Mononuclear cell (primary cell): ENCODE data around the gene CCIN. TPM values are rescaled to one million over a fixed set of nuclear protein-coding genes. Genes with fewer than 3 reads are reported as not detected.
"Not testable (repeated sequence)": the region's sequence is repeated elsewhere in the genome, so short reads cannot be mapped to it uniquely, and the experiment has no call there.

Experiments used
- H3K27me3 ChIP-seq: 2 replicates; pipeline ENCODE4 v1.6.0; 2011; ENCODE audit warnings: low read length, control low read depth; ENCODE audit not compliant: insufficient read depth
- H3K4me1 ChIP-seq: 2 replicates; pipeline ENCODE4 v1.5.1; 2011; ENCODE audit warnings: mild to moderate bottlenecking, low read length, control low read depth; ENCODE audit not compliant: insufficient read depth
- H3K4me3 ChIP-seq: 2 replicates; pipeline ENCODE4 v1.5.1; 2011; ENCODE audit warnings: mild to moderate bottlenecking, low read length, moderate library complexity
- H3K9me3 ChIP-seq: 2 replicates; pipeline ENCODE4 v1.5.1; 2011; ENCODE audit warnings: low read depth, mild to moderate bottlenecking, control low read depth, low read length
- total RNA-seq: library from RNA; depleted of rRNA; stranded (reverse); fragments of >200 nt; gene quantifications from one replicate; pipeline ENCODE4 v1.2.3, GENCODE V29; 2012

The CCIN gene
- total RNA-seq, 1 donor, result 1.0 TPM

DNA sequence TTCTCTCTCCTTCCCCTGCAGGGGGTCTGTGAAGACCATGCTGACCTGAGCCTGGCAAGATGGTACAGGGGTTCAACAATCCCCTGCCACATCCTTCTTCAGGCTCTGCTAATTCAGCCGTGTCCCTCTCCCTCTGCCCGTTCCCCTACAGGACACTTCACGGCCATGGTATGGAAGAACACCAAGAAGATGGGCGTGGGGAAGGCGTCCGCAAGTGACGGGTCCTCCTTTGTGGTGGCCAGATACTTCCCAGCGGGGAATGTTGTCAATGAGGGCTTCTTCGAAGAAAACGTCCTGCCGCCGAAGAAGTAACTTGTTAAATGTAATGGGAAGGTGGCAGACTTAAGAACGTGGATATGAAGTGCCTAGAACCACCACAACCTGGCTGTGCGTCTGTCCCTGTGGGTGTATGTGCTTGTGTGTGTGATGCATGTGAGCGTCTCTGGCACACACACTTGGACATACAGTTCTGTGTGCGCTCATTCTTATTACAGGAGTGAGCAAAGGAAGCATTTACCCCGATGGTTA is 6.9 kb upstream of the CCIN start:
- Histone ChIP-seq H3K4me3 (no peak overlapping the region), H3K9me3 (no peaks in the 10 kb centered on the region), H3K27me3 (no peaks in the 10 kb centered on the region), H3K4me1 (peaks cover 27% of the 10 kb centered on the region)

DNA sequence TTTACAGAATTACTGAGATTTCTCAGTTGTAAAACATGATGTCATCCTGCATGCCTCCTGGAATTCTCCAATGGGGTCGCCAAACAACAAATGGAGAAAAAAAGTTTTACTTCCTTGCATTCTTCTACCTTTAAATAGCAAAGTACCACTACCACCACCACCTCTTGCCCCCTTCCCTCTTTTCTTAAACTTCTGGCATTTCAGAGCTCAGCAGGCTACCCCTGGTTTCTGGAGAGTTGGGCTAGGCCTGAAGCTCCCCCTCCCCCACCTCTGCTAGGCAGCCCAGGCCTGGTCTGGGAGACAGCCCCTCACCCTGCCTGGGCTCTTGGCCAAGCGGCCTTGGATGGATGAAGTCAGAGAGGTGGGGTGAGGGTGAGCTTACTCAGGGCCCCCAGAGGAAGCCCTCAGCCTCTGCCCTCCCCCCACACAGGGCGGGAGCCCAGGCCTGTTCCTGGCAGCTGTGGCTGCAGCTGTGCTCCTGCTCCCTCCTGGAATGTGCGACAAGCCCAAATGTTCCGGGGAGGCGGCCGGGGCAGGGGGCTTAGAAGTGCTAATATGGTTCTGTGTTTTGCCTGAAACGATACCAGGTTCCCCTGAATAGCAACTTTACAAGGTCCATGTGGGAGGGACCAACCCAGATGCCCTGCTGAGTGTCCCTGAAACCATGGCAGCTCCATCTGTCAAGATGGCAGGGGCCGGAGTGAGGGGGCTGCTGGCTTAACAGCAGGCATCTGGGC is 6.0 kb upstream of the CCIN start:
- H3K4me3 ChIP-seq, result no peak overlapping the region
- no peaks in the 10 kb centered on the region for H3K27me3 ChIP-seq
- peaks cover 21% of the 10 kb centered on the region for H3K4me1 ChIP-seq
- no peaks in the 10 kb centered on the region for H3K9me3 ChIP-seq

DNA sequence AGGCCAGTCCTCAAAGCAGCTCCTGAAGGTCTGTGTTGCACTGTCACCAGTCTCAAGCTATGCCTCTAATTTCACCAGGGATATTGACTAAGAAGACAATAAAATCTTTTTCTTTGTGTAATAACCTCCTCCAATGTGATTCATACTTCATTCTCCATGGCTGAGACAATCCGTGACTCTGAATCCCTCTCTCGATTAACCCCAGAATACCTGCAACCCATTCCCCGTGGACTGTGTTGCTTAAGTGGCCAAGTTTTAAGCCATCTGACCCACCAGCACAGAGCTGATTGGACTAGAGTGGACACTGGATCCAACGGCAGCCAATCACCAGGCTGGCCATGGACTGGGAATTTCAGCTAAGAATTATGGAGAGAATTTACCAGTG is 5.4 kb upstream of the CCIN start:
- no peaks in the 10 kb centered on the region for H3K9me3 ChIP-seq
- peaks cover 15% of the 10 kb centered on the region for H3K4me1 ChIP-seq

DNA sequence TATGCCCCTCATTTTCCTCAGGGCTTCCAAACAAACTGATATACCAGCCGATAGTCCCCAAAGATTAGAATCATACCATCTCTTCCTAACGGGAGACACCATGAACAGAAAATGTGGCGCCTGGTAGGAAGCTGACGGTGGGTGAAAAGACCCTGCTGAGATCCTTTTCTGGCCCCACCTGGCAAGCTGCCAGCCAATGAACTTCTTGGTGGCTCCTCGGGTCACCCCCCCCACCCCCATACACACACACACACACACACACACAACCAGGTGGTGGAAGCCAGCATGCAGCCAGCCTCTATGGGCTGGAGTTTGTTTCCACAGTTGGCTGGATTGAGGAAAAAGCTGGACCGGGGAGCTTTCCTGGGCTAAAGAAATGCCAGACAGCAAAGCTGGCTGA is 4.8 kb upstream of the CCIN start:
- Histone ChIP-seq H3K9me3 (no peaks in the 10 kb centered on the region), H3K4me3 (no peak overlapping the region), H3K4me1 (peaks cover 12% of the 10 kb centered on the region), H3K27me3 (no peaks in the 10 kb centered on the region)

More for the DNA sequence above, 5.4 kb upstream of the CCIN start:
- no peaks in the 10 kb centered on the region for H3K27me3 ChIP-seq
- H3K4me3 ChIP-seq, result no peak overlapping the region

DNA sequence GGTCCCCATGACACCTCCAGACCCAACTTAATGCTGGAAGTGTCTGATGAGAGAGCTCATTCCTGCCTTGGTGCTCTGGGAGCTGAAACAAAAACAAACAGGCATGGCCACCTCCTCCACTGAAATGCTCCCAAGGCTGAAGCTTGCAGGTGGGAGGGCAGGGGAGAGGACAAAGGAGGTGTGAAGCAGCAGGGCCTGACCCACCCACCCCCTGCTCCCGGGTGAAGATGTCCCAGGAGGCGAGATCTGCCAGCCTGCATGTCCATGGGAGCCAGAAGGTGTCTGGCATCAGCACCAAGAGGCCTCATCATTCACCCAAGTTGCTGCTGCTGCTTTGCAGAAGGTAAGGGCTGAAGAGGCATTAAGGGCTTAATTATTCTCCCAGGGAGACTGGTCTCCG is 4.2 kb upstream of the CCIN start:
- H3K4me1 ChIP-seq, result peaks cover 12% of the 10 kb centered on the region

DNA sequence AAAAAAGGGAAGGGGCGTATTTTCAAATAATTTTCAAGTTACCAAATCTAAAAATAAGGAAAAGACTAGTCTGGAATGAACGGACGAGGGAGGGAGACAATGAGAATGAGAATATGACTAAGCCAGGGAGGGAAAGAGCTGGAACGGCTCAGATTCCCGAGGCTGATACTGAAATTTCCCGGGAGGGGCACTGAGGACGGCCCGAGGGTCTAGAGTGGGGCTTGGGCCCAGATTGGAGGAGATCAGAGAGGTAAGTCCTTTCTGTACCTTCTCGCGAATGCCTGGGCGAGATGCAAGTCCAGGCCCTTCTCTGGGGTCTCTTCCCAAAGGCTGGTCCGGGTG is 3.4 kb upstream of the CCIN start:
- peaks cover 12% of the 10 kb centered on the region for H3K4me1 ChIP-seq
- H3K27me3 ChIP-seq, result no peaks in the 10 kb centered on the region
- H3K4me3 ChIP-seq, result no peak overlapping the region
- no peaks in the 10 kb centered on the region for H3K9me3 ChIP-seq

More for the DNA sequence above, 4.2 kb upstream of the CCIN start:
- H3K4me3 ChIP-seq, result no peak overlapping the region
- H3K9me3 ChIP-seq, result no peaks in the 10 kb centered on the region
- no peaks in the 10 kb centered on the region for H3K27me3 ChIP-seq

DNA sequence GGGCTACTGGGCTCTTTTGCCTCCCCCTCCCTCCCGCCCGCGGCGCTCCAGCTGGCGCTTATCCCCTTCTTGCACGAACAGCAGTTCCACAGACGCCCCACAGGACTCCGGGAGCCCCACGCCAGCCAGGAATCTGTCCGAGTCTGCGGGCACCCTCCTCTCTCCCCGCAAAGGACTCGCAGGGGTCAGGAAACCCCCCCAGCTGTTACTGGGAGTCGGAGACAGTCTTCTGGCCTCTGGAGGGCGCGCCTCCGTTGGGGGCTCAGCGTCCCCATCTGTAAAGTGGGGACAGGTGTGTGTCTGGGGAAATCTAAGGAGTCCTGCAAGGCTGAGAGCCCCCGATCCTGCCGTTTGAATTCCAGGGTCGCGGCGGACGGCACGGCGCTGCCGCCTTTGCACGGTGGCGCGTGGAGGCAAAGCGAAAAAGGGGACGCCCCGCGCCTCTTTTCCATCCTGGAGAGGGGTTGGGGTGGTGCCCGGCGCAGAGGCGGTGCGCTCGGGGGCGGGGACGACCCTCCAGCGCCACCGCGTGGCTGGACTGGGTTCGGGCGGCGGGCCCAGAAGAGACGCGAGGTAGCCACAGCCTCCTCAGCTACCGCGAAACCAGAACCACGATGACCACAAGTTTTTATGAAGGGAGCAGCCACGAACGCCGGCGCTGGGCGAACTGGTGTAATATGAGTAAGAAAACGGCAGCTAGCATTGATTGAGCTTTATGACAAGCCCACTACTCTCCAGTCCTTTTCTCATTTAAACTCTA is 2.8 kb upstream of the CCIN start:
- H3K27me3 ChIP-seq, result no peaks in the 10 kb centered on the region
- H3K9me3 ChIP-seq, result no peaks in the 10 kb centered on the region
- H3K4me3 ChIP-seq, result peak overlapping the region; percentile 32
- peaks cover 12% of the 10 kb centered on the region for H3K4me1 ChIP-seq

DNA sequence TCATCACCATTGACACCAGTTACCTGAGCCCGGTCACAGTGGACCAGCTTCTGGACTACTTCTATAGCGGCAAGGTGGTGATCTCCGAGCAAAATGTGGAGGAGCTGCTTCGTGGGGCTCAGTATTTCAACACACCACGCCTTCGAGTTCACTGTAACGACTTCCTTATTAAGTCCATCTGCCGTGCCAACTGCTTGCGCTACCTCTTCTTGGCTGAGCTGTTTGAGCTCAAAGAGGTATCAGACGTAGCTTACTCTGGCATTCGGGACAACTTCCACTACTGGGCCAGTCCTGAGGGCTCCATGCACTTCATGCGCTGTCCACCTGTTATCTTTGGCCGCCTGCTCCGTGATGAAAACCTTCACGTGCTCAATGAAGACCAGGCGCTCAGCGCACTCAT is 520 bp downstream of the CCIN start:
- Histone ChIP-seq H3K9me3 (no peaks in the 10 kb centered on the region), H3K4me1 (peaks cover 12% of the 10 kb centered on the region), H3K4me3 (no peak overlapping the region), H3K27me3 (no peaks in the 10 kb centered on the region)

DNA sequence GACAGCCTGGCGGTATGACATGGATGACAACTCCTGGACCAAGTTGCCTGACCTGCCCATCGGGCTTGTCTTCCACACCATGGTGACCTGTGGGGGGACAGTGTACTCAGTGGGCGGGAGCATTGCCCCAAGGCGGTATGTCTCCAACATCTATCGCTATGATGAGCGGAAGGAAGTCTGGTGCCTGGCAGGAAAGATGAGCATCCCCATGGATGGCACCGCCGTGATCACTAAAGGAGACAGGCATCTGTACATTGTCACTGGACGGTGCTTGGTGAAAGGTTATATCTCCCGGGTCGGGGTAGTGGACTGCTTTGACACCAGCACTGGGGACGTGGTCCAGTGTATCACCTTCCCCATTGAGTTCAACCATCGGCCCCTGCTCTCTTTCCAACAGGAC is 1.3 kb downstream of the CCIN start:
- Histone ChIP-seq H3K4me3 (no peak overlapping the region), H3K4me1 (peaks cover 12% of the 10 kb centered on the region), H3K9me3 (no peaks in the 10 kb centered on the region), H3K27me3 (no peaks in the 10 kb centered on the region)

DNA sequence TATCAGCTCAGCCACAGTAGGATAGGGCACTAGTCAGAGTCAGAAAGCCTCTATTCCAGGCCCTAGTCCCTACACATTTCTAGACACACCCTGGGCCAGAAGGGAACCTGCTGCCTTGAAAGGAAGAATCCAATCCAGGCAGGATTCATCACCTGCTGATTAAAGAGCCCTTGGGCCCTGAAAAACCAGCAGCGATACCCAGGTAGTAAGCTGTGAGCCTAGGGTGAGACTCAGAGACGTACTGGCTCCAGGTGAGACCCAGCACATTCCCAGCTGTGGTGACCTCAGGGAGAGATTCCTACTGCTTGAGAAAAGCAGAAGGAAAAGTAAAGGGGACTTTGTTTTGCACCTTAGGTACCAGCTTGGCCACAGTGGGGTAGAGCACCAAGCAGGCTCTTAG is 4.7 kb downstream of the CCIN start:
- Histone ChIP-seq H3K4me1 (no peaks in the 10 kb centered on the region), H3K27me3 (no peaks in the 10 kb centered on the region), H3K4me3 (no peak overlapping the region), H3K9me3 (no peaks in the 10 kb centered on the region)

DNA sequence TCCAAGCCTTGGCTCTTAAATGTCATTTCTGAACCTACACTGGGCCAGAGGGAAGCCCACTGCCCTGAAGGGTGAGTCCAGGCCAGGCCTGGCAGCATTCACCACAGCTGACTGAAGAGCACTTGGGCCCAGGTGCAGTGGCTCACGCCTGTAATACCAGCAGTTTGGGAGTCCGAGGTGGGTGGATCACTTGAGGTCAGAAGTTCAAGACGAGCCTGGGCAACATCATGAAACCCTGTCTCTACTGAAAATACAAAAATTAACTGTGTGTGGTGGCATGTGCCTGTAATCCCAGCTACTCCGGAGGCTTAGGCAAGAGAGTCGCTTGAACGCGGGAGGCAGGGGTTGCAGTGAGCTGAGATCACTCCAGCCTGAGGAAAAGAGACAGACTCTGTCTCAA is 5.1 kb downstream of the CCIN start:
- H3K4me1 ChIP-seq, result no peaks in the 10 kb centered on the region
- H3K4me3 ChIP-seq, result no peak overlapping the region
- H3K9me3 ChIP-seq, result no peaks in the 10 kb centered on the region
- no peaks in the 10 kb centered on the region for H3K27me3 ChIP-seq

DNA sequence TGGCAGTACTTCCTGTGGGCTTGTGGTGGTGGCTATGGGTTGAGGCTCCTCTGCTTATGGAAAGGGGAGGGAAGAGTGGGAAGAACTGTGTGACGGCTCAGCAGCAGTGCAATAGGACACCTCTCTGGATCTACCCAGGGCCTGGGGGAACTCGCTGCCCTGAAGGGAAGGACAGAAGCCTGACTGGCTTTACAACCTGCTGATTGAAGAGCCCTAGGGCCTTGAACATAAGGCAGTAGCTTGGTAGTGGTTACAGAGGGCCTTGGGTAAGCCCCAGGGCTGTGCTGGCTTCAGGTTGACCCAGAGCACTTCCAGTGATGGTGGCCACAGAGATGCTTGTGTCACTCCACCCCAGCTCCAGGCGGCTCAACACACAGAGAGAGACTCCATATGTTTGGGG is 5.5 kb downstream of the CCIN start:
- H3K9me3 ChIP-seq, result no peaks in the 10 kb centered on the region
- H3K4me3 ChIP-seq, result no peak overlapping the region
- no peaks in the 10 kb centered on the region for H3K27me3 ChIP-seq
- no peaks in the 10 kb centered on the region for H3K4me1 ChIP-seq

DNA sequence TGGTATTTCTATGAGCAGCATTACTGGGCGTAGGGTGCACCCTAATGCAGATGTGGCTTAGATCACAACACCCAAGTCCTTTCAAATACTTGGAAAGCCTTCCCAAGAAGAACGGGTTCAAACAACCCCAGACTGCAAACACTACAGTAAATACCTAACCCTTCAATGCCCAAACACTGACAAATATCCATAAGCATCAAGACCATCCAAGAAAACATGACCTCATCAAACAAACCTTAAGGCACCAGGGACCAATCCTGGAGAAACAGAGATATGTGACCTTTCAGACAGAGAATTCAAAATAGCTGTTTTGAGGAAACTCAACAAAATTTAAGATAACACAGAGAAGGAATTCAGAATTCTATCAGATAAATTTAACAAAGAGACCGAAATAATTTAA is 6.0 kb downstream of the CCIN start:
- H3K27me3 ChIP-seq, H3K4me1 ChIP-seq, H3K4me3 ChIP-seq, H3K9me3 ChIP-seq: not testable (repeated sequence)

DNA sequence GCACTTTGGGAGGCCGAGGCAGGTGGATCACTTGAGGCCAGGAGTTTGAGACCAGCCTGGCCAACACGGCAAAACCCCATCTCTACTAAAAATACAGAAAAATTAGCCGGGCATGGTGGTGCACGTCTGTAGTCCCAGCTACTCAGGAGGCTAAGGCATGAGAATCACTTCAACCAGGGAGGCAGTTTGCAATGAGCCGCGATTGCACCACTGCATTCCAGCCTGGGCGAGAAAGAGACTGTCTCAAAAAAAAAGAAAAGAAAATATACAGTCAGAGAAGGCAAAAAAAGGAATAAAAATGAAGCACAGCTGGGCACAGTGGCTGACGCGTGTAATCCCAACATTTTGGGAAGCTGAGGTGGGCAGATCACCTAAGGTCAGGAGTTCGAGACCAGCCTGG is 7.3 kb downstream of the CCIN start:
- not testable (repeated sequence) for H3K9me3 ChIP-seq, H3K4me1 ChIP-seq, H3K4me3 ChIP-seq, H3K27me3 ChIP-seq

DNA sequence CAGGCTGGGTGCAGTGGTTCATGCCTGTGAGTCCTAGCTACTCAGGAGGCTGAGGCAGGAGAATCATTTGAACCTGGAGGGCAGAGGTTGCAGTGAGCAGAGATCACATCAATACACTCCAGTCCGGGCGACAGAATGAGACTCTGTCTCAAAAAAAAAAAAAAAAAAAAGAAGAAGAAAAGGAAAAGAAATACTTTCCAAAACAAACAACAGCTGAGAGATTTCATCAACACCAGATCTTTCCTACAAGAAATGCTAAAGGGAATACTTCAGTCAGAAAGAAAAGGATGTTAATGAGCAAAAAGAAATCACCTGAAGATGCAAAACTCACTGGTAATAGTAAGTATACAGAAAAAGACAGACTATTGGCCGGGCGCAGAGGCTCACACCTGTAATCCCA is 8.4 kb downstream of the CCIN start:
- H3K27me3 ChIP-seq, result no peaks in the 10 kb centered on the region
- H3K9me3 ChIP-seq, result no peaks in the 10 kb centered on the region
- H3K4me3 ChIP-seq, result no peak overlapping the region
- H3K4me1 ChIP-seq, result no peaks in the 10 kb centered on the region

DNA sequence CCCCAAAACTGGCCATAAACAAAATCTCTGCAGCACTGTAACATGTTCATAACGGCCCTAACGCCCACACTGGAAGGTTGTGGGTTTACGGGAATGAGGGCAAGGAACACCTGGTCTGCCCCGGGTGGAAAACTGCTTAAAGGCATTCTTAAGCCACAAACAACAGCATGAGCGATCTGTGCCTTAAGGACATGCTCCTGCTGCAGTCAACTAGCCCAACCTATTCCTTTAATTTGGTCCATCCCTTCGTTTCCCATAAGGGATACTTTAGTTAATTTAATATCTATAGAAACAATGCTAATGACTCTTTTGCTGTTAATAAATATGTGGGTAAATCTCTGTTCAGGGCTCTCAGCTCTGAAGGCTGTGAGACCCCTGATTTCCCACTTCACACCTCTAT is 11.1 kb downstream of the CCIN start:
- H3K4me1 ChIP-seq, H3K27me3 ChIP-seq, H3K4me3 ChIP-seq, H3K9me3 ChIP-seq: not testable (repeated sequence)
